Activated CD4-positive, alpha-beta T cell treated with anti-CD3 and anti-CD28 coated beads, Interleukin-2, amount 50 U/mL, for 16 hours (primary cell): Measurements from ENCODE around the gene SLC44A2.

Source experiments
- DNase-seq: peaks from one replicate; pipeline ENCODE4 v3.0.0-alpha.2; 2020

Gene SLC44A2

GRCh38 chr19:10617409-10618121 lies 7.8 kb upstream of the SLC44A2 start:
- DNase-seq, result no peak

DNA sequence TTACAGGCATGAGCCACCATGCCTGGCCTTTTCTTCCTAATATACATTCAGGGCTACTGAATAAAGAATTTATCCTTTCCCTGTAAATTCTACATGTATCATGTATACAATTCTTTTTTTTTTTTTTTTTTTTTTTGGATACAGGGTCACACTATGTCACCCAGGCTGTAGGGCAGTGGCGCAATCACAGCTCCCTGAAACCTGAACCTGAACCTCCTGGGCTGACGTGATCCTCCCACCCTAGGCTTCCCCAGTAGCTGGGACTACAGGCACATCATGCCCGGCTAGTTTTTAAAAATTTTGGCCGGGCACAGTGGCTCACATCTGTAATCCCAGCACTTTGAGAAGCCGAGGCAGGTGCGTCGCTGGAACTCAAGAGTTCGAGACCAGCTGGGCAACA lies 6.5 kb upstream of the SLC44A2 start:
- DNase-seq, result no peak

DNA sequence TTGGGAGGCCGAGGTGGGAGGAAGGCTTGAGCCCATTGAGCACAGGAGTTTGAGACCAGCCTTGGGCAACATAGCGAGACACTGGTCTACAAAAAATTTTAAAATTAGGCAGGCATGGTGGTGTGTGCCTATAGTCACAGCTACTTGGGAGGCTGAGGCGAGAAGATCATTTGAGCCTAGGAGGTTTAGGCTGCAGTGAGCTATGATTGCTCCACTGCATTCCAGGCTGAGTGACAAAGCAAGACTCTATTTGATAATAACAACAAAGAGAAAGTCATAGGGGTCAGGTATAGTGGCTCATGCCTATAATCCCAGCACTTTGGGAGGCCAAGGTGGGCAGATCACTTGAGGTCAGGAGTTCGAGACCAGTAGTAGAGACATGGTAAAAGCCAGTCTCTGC lies 4.6 kb upstream of the SLC44A2 start:
- no peak for DNase-seq

- no peak for DNase-seq
Observed at GRCh38 chr19:10621966-10622365, 3.4 kb upstream of the SLC44A2 start.

DNA sequence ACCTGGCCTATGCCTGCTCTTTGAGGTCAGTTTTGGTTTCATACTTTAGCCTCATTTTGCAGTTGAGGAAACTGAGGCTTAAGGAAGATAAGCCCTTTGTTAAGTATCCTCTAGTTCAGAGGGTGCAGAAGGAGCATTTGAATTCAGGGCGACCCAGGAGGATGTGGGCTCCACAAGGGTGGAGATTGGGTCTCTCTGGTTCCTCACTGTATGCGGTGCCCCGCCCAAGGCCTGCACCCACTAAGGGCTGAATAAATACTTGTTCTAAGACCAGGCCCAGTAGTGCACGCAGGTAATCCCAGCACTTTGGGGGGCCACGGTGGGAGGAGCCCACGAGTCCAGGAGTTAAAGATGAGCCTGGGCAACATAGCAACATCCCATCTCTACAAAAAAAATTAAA lies 768 bp upstream of the SLC44A2 start:
- no peak for DNase-seq

DNA sequence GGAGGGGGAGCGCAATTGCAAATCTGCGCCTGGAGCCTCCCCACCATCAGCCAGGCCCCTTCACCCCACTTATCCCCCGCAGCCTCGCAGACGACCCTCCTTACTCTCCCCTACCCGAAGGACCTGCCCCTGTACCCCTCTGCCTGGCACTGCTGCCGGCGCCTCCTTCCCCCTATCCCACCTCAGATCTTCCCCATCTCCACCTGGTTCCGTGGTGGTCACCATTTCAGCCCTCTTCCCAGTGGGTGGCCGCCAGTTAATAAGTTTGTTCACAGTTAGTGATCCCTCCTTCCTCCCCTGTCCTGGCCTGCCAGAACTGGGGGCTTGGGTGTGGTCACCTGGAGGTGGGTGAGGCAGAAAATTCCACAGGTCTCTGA lies 397 bp downstream of the SLC44A2 start:
- no peak for DNase-seq

GRCh38 chr19:10631874-10632273 lies 6.5 kb downstream of the SLC44A2 start:
- no peak for DNase-seq

- no peak for DNase-seq
Observed at GRCh38 chr19:10634430-10634829, 9.1 kb downstream of the SLC44A2 start.

DNA sequence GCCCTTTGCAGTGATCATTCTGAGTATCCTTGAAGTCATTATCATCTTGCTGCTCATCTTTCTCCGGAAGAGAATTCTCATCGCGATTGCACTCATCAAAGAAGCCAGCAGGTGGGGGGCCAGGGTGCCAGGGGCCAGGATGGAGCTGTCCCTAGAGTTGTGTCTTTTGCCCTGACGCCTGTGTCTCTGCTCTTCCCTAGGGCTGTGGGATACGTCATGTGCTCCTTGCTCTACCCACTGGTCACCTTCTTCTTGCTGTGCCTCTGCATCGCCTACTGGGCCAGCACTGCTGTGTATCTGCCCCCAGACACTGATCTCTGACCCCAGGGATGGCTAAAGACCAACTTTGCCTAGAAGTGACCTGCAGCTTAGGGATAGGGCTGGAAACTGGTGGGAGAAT lies 9.6 kb downstream of the SLC44A2 start:
- DNase-seq, result no peak

DNA sequence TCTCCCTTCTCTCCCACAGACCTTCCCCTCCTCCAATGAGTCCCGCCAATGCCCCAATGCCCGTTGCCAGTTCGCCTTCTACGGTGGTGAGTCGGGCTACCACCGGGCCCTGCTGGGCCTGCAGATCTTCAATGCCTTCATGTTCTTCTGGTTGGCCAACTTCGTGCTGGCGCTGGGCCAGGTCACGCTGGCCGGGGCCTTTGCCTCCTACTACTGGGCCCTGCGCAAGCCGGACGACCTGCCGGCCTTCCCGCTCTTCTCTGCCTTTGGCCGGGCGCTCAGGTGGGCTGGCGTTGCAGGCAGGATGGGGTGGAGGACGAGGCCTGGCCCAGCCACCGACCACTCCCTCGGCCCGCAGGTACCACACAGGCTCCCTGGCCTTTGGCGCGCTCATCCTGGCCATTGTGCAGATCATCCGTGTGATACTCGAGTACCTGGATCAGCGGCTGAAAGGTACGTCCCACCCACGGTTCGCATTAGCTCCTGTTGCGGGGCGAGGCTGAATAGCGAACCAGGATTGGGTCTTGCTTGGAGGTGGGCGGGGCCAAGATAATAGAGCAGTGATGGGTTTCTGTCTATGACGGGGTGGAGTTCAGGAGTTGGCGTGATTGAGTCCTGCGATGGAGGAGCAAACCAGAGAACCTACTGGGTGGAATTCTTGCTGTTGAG lies 11.1 kb downstream of the SLC44A2 start:
- DNase-seq, result no peak

DNA sequence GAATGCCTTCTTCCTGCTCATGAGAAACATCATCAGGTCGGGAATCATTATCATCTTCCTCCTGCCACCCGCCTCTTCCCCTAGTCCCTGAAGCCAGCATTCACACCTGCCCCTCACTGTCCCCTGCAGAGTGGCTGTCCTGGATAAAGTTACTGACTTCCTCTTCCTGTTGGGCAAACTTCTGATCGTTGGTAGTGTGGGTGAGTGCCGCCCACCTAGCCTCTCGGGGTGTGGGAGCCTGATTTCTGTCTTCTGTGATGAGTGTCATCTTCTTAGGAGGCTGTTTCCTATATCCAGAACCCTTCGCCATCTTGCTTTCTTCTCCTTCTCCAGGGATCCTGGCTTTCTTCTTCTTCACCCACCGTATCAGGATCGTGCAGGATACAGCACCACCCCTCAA lies 12.5 kb downstream of the SLC44A2 start:
- DNase-seq, result no peak

DNA sequence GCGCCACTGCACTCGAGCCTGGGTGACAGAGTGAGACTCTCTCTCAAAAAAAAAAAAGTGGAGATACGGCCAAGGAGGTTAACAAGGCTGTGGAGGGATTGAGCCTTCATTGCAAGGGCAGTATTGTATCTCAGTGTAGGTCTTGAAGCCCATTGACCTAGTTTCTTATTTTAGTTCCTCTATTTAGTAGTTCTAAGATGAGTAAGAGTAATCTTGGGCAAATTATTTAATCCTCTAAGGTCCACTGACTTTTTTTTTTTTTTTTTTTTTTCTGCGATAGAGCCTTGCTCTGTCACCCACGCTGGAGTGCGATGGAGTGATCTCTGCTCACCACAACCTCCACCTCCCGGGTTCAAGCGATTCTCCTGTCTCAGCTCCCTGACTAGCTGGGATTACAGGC lies 14.5 kb downstream of the SLC44A2 start:
- no peak for DNase-seq

DNA sequence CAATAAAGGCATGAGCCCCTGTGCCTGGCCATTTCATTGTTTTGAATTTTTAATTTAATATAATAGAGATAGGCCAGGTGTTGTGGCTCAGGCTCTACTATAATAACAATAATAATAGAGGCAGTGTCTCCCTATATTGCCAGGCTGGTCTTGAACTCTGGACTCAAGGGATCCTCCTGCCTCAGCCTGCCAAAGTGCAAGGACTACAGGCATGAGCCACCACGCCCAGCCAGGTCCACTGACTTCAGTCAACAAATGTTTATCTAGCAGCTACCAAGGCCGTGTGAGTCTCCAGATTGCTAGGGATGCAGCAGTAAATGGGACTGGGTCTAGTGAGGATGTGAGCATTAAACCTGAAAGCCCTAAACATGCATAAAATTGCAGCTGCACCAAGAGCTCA lies 15.0 kb downstream of the SLC44A2 start:
- no peak for DNase-seq

- DNase-seq, result no peak
Observed at GRCh38 chr19:10641248-10641647, 15.9 kb downstream of the SLC44A2 start.

GRCh38 chr19:10642473-10643171 lies 17.3 kb downstream of the SLC44A2 start:
- DNase-seq, result no peak

DNA sequence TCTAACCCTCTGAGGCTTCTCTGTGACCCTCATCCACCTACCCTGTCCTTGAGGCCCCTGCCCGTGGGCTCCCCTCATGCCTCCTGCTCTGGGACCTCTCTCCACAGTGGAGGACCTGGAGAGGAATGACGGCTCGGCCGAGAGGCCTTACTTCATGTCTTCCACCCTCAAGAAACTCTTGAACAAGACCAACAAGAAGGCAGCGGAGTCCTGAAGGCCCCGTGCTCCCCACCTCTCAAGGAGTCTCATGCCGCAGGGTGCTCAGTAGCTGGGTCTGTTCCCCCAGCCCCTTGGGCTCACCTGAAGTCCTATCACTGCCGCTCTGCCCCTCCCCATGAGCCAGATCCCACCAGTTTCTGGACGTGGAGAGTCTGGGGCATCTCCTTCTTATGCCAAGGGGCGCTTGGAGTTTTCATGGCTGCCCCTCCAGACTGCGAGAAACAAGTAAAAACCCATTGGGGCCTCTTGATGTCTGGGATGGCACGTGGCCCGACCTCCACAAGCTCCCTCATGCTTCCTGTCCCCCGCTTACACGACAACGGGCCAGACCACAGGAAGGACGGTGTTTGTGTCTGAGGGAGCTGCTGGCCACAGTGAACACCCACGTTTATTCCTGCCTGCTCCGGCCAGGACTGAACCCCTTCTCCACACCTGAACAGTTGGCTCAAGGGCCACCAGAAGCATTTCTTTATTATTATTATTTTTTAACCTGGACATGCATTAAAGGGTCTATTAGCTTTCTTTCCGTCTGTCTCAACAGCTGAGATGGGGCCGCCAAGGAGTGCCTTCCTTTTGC lies 18.0 kb downstream of the SLC44A2 start:
- no peak for DNase-seq

DNA sequence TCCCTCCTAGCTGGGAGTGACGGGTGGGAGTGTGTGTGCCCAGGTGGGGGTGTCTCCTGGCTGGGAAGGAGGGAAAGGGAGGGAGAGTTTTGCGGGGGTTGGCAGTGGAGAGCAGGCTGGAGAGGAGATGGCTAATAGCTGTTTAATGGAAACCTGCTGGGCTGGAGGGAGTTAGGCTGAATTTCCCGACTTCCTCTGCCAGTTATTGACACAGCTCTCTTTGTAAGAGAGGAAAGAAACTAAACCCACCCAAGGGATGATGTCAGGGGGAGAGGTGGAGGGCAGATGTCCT lies 18.6 kb downstream of the SLC44A2 start:
- no peak for DNase-seq

- DNase-seq, result peak; percentile 77
Observed at GRCh38 chr19:10644260-10645007, 19.1 kb downstream of the SLC44A2 start.

GRCh38 chr19:10646456-10647159 lies 21.3 kb downstream of the SLC44A2 start:
- DNase-seq, result no peak

DNA sequence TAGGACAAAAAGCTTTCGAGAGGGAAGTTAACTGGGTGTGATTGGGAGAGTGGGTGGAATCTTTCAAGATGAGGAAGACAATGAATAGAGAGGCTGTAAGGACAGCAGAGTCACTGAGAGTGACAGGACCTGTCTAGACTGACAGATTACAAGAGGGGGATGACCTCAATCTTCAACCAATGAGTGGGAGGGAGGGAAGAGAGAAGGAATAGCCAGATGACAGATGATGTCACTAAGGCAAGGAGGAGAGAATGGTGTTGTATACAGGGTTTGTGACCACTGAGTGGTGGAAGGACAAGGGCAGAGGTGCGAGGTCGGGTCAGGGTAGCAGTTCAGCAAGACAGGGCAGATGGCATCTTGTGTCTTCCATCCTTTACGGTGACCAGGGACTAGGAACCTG lies 23.0 kb downstream of the SLC44A2 start:
- DNase-seq, result no peak

DNA sequence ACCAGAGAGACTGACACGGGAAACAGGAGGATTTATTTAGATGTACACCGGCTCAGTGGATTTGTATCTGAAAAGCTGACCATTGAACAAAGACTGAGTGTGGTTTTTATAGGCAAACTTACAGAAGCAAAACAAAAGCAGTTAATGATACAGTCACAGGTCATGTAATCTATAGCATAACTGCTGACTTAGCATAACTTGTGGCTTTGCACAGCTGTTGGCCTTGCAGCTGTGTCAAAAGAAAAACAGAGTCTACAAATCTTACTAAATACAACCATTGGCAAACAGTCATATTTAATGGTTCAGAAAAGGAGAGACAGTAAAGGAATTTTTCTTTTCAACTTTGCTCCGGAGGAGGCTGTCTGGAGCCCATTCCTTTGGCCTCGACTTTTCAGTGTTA lies 26.5 kb downstream of the SLC44A2 start:
- no peak for DNase-seq

- DNase-seq, result no peak
Observed at GRCh38 chr19:10653482-10653731, 28.1 kb downstream of the SLC44A2 start.
